Uterus (tissue), 2 donors: ENCODE data around the gene PUM2.

Source experiments
- CTCF ChIP-seq, 4 experiments: fragments of 200-600 bp in 2 of 4; fragments of 450-650 bp in 2 of 4; sonication (generic) in 2 of 4; IDR thresholded peaks; one replicate each; pipeline ENCODE4 v1.5.1; 2016 to 2019; ENCODE audit warnings: antibody characterized with exemption in 4 of 4, mild to moderate bottlenecking in 2 of 4, moderate library complexity in 1 of 4
- POLR2A ChIP-seq, 2 donors: fragments of 450-650 bp; IDR thresholded peaks; one replicate each; pipeline ENCODE4 v1.6.1; 2016; ENCODE audit warnings: antibody characterized with exemption in 2 of 2, mild to moderate bottlenecking in 1 of 2, moderate library complexity in 1 of 2

DNA sequence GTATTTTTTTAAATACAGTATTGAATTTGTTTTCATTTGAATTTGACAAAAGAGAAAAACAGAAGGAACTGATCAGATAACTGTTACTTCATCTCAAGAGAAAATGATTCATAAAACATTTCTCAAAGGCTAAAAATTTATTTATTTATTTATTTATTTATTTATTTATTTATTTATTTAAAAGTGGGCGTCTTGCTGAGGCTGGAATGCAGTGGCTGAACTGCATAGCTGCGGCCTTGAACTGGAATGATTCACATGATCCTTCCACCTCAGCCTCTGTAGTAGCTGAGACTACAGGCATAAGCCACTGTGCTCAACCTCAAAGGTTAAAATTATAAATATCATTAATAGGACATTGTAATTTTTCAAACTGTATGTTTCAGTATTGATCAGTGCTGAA is 4.5 kb upstream of the PUM2 start:
- no peak for TF ChIP-seq CTCF (IDR thresholded peaks at IDR 0.05)
- no peak for TF ChIP-seq POLR2A (IDR thresholded peaks at IDR 0.05)
